ENCODE results near the gene PRMT7.

PRMT7 gene

GRCh38 chr16:68310437-68310773 is 414 bp upstream of the PRMT7 start:
- no peak for TF ChIP-seq CTCF (conservative IDR thresholded peaks at IDR 0.05; ENCODE audit: low read length)
- peak overlapping the region; percentile 99 for H3K4me3 ChIP-seq (ENCODE audit: low read length)
- DNase-seq (ENCODE audit: low read depth), result peak; percentile 11

GRCh38 chr16:68313116-68313515 is 2.3 kb downstream of the PRMT7 start:
- DNase-seq (ENCODE audit: low read depth), result no peak
- TF ChIP-seq CTCF (conservative IDR thresholded peaks at IDR 0.05; ENCODE audit: low read length), result no peak
- H3K4me3 ChIP-seq (ENCODE audit: low read length), result no peak overlapping the region

- no peak for DNase-seq (ENCODE audit: low read depth)
- no peak for TF ChIP-seq CTCF (conservative IDR thresholded peaks at IDR 0.05; ENCODE audit: low read length)
- no peak overlapping the region for H3K4me3 ChIP-seq (ENCODE audit: low read length)
Observed at GRCh38 chr16:68319185-68319908, 8.5 kb downstream of the PRMT7 start.

- TF ChIP-seq CTCF (conservative IDR thresholded peaks at IDR 0.05; ENCODE audit: low read length), result no peak
- DNase-seq (ENCODE audit: low read depth), result no peak
- H3K4me3 ChIP-seq (ENCODE audit: low read length), result no peak overlapping the region
Observed at GRCh38 chr16:68324336-68324735, 13.5 kb downstream of the PRMT7 start.

- DNase-seq (ENCODE audit: low read depth), result no peak
- TF ChIP-seq CTCF (conservative IDR thresholded peaks at IDR 0.05; ENCODE audit: low read length), result no peak
- H3K4me3 ChIP-seq (ENCODE audit: low read length), result no peak overlapping the region
Observed at GRCh38 chr16:68324780-68325357, 14.1 kb downstream of the PRMT7 start.

- TF ChIP-seq CTCF (conservative IDR thresholded peaks at IDR 0.05; ENCODE audit: low read length), result peak; percentile 97
- H3K4me3 ChIP-seq (ENCODE audit: low read length), result no peak overlapping the region
- DNase-seq (ENCODE audit: low read depth), result peak; percentile 81
Observed at GRCh38 chr16:68328151-68328859, 17.5 kb downstream of the PRMT7 start.
